DMS153 treated with DMSO at 0.1 percent for 48 hours (cell line): ENCODE results near the gene KIAA2012.
"Not testable (repeated sequence)": the region's sequence is repeated elsewhere in the genome, so short reads cannot be mapped to it uniquely, and the experiment has no call there.

Experiments used
- DNase-seq: peaks from one replicate; lab custom pipeline; 2025; ENCODE audit not compliant: unreplicated experiment; lab: John Stamatoyannopoulos, UW

The KIAA2012 gene

GRCh38 chr2:202187570-202187969 lies 114.5 kb downstream of the KIAA2012 start:
- no peak for DNase-seq

DNA sequence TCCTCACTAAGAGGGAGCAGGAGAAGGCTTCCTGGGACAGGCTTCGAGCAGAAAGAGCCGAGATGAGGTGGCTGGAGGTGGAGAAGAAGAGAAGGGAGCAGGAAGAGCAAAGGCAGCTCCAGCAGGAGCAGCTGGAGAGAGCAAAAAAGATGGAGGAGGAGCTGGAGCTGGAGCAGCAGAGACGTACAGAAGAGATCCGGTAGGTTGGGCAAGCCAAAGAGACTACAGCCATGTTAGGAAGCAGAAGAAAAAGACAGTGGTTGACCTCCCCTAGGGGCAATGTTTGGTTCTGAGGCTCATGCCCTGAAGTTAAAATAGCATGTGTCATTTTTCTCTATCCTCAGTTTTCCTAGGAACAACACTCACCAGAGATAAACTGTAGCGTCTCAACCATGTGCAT lies 120.2 kb downstream of the KIAA2012 start:
- no peak for DNase-seq

DNA sequence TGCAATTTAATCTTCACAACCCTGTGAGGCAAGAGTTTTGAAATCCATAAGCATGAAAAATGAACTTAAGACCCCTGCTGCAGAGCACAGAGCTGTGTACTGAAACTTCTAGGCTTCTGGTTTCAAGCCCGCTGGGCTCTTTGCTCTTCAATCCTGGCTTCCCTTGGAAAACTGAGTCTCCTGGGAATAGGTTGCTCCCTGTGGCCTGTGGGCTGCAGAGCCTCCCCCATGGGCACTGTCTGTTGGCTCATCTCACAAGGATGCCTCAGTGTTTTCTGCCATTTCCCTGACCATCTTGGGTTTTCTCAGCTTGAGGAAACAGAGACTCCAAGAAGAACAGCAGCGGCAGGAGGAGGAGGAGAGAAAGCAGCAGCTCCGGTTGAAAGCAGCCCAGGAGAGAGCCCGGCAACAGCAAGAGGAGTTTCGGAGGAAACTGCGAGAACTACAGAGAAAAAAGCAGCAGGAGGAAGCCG lies 120.9 kb downstream of the KIAA2012 start:
- DNase-seq: no peak

DNA sequence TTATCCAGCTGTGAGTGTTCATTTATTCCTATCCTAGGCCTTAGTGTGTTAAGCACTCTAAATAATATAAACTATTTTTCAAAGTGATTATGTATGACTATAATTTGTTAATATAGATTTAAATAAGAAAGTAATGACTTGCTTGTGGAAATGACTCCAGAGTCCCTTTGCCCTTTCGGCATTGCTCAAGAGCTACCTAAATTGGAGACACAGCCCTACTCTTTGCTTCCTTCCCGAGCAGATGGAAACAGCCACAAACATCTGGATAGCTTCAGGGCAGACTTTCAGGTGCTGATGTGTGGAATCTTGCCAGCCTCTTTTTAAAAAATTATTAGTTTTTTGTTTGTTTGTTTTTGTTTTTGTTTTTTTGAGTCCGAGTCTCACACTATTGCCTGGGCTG lies 121.4 kb downstream of the KIAA2012 start:
- no peak for DNase-seq

- no peak for DNase-seq
Observed at GRCh38 chr2:202196727-202197126, 123.7 kb downstream of the KIAA2012 start.

DNA sequence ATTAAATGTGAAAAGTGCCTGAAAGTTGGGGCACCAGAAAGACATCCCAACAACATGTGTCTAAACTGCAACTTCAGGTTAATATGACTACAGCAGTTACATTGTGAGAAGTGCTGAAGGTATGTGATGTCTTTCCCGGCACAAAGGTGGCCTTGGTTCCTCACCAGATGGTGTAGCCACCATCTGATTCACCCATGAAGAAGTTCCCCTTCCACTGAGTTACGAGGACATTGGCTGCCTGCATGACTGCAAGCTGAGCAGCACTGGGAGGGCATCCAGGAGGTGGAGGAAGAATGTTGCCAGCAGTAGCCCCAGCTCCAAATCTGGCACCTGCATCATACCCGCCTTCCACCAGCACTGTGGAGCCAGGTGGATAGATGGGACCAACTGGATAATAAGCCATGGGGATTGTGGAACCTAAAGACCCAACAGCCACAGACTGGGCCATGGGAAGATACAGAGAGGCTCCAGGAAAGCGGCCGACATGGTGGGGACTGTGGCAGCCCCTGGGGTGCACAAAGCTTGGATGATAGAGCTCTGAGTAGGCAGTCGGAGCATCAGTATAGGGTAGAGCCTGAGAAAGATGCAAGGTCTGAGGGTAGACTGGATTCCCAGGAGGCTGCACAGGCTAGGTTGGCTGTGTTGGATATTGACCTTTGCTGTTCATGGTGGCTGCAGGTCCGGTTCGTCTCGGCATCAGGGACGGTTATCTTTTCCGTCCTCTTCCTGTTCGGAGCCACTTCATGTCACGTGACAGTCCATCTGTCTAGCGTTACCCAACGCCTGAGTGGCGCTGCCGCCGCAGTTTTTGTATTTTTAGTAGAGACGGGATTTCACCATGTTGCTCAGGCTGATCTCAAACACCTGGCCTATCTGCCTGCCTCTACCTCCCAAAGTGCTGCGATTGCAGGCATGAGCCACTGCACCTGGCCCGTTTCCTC lies 128.4 kb downstream of the KIAA2012 start:
- DNase-seq: no peak

GRCh38 chr2:202203348-202203747 lies 130.3 kb downstream of the KIAA2012 start:
- DNase-seq: no peak

- no peak for DNase-seq
Observed at GRCh38 chr2:202204855-202205254, 131.8 kb downstream of the KIAA2012 start.

GRCh38 chr2:202208526-202208925 lies 135.5 kb downstream of the KIAA2012 start:
- DNase-seq: no peak

DNA sequence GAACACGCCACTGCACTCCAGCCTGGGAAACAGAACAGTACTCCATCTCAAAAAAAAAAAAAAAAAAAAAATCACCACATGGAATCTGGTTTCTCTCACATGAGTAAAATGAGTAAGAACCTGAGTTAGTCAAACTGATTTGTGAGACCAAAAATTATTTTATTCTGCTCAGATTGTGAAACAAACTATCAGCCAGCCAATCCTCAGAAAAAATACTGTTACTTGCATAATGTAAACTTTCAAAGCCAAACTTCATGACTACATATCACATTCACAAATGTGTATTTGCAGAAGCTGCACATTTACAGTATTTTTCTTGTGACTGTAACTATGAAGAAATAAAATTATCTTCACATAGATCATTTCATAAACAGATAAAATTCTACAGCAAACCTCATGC lies 142.1 kb downstream of the KIAA2012 start:
- no peak for DNase-seq

- DNase-seq: no peak
Observed at GRCh38 chr2:202221873-202222272, 148.8 kb downstream of the KIAA2012 start.

- DNase-seq: no peak
Observed at GRCh38 chr2:202237787-202238233, 164.8 kb downstream of the KIAA2012 start.

DNA sequence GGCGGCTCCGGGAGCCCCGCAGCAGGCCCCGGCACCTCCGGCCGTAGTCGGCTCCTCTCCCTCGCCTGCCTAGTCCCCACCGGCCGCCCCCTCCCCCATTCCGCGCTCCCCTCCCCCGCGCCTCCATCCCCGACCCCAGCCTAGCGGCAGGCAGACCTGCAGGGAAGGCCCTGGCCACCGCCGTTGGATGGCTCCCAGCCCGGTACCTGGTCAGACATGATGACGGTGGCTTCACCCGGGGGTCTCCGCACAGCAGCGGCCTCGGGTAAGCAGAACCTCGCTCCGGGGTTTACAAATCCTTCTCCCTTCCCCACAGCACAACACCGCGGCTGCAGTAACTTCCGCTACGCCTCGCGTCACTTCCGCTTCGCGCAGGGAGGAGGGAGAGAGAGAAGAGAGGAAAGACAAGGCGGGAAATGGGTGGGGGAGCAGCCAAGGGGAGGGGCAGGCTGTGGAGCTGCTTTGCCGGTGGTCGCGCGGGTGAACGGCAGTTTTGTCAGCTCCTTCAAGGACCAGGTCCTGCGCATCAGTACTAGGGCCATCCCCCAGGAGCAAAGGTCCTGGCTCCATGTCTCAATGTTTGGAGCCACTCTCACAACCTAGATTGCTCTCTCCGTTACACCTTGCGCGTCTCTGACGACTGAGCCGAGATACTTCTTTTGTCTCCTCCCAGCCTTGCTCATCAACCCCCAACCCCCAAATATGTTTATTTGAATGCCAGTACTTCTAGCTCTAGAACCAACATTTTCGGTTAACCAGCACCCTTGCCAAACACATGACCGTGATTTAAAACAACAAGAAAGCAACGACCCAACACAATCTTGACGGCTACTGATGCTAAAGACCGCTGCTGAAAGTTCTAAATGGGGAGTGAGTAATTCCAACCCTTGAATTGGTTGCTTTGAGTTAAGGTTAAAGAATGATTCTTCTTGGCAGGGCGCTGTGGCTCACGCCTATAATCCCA lies 165.5 kb downstream of the KIAA2012 start, which contains the start of gene SUMO1:
Gene SUMO1 (minus strand): TSS at position 364 of the 964 bp plus-strand sequence. CDS start 146 bp downstream, at position 218.
- DNase-seq: peak; percentile 75

GRCh38 chr2:202247710-202248109 lies 174.7 kb downstream of the KIAA2012 start:
- DNase-seq: not testable (repeated sequence)

- DNase-seq: no peak
Observed at GRCh38 chr2:202249521-202250253, 176.6 kb downstream of the KIAA2012 start.

DNA sequence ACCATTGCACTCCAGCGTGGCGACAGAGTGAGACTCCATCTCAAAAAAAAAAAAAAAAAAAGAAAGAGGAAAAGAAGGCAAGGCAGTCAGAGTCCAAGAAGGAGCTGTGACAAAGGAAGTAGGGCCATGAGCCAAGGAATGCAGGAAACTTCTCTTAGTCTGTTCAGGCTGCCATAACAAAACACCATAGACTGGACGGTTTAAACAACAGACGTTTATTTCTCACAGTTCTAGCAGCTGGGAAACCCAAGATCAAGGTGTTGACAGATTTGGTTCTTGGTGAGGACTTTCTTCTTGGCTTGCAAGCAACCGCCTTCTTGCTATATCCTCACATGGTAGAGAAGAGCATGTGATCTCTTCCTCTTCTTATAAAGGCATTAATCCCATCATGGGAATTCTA lies 178.4 kb downstream of the KIAA2012 start:
- DNase-seq: no peak
